ENCODE measurements around the gene NSUN5.
"Not testable (repeated sequence)": the region's sequence is repeated elsewhere in the genome, so short reads cannot be mapped to it uniquely, and the experiment has no call there.

NSUN5 gene

DNA sequence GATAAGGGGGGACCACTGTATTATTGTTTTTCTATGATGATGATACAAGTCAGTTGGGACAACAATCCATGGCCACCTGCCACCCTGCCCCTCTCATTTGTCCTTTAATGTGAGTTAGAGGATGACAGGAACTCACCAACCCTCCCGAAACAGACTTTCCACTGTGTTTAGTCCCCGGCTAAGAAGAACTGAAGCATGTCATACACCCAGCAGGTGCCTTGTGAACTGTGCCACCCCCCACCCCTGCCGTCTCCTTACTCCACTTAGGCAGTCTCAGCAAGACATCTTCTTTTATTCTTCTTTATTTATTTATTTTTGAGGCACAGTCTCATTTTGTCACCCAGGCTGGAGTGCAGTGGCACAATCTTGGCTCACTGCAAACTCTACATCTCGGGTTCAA is 40.8 kb downstream of the NSUN5 start:
- not testable (repeated sequence) for DNase-seq (ENCODE audit: low spot score)

DNA sequence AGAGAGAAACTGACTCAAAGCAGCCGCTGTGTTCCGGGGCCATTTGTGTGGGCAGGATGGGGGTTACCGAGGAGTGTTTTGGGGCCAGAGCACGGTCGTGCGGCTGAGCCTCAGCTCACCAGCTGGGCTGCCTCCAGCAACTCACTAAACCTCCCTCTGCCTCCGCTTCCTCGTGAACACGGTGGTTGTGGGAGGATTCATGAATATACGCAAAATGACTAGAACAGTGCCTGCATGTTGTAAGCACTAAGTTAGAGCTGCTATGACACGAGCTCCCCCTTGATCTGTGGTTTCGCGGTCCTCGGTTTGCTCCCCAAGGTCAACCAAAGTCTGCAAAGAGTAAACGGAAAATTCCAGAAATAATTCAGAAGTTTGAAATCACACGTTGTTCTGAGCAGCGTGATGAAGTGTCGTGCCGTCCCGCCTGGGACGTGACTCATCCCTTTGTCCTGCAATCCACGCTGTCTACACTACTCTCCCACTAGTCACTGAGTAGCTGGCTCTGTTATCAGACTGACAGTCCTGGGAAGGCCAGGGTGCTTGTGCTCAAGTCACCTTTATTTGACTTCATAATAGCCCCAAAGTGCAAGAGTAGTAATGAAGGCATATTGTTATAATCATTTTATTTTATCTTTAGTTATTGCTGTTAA is 41.8 kb downstream of the NSUN5 start:
- DNase-seq (ENCODE audit: low spot score), result not testable (repeated sequence)

DNA sequence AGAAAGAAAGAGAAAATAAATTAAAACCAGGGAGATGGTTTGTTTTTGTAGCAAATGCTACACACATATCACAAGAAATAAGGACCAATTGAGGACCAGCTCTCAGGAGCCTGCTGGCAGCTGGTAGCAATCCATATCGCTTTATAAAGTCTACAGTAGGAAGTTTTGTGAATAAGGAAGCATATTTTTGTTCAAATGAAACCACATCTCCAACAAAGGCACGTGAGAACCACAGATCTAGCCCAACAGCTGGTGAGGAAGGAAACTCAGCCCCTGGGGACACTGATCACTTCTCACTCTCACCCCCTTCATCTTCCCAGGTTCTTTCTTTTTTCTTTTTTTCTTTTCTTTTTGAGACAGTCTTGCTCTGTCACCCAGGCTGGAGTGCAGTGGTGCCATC is 46.2 kb downstream of the NSUN5 start:
- DNase-seq (ENCODE audit: low spot score), result not testable (repeated sequence)

Measured in hepatic stellate cell (primary cell).